Raji (cell line): ENCODE results near the gene LYRM1.

Experiments
- POLR2A ChIP-seq: IDR thresholded peaks from 2 replicates; pipeline ENCODE4 v1.6.1; 2011; ENCODE audit warnings: low read depth, low read length, control low read depth; ENCODE audit not compliant: insufficient read depth

Gene LYRM1

DNA sequence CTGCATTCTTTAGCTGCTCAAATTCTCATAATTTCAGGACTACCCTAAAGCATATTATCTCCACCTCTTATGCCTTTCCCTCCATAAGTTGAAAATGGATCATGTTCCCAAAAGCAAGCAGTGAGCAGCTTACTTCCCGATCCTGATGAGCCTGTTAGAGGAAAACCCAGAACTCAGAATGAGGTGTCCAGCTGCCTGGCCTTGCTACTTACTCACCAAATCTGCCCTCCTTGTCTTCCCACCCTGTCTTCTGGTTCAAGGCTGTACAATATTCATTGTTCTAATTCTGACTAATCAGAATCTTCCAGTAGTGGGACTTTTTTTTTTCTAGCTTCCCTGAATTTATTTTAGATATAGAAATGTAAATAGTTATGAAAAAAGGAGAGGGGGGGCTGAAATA lies 10.8 kb downstream of the LYRM1 start:
- TF ChIP-seq POLR2A, result no peak

DNA sequence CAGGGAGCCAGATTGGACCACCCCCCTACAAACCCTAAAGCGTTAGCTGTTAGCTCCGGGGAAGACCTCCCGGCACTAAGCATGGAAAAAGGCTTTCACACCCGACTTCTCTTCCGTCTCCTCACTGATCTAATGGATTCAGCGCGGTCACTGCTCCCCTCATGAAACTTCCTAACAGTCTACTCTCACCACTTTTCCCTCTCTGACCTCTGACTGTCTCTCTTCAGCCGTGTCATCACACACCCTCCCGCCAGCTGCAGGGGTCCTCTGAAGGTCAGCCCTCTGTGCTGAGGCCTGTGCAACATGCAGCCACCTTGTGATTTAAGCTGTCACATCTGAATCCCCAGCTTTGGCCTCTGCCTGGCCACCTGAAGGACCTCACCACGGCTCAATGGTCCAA lies 15.7 kb downstream of the LYRM1 start:
- no peak for TF ChIP-seq POLR2A

DNA sequence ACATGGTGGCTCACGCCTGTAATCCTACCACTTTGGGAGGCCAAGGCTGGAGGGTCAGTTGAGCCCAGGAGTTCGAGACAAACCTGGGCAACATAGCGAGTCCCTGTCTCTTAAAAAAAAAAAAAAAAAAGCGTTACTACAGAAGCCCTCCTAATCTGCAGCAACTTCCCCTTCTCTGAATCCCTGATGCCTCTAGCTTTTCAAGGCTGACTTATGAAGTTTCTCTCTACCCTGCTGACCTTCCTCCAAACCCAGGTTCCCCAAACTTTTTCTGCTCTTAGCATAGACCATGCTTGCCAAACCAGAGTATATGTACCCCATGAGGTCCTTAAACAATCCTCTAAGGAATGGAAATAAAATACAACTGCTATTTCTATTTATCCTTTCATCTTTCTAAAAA lies 16.4 kb downstream of the LYRM1 start:
- no peak for TF ChIP-seq POLR2A

DNA sequence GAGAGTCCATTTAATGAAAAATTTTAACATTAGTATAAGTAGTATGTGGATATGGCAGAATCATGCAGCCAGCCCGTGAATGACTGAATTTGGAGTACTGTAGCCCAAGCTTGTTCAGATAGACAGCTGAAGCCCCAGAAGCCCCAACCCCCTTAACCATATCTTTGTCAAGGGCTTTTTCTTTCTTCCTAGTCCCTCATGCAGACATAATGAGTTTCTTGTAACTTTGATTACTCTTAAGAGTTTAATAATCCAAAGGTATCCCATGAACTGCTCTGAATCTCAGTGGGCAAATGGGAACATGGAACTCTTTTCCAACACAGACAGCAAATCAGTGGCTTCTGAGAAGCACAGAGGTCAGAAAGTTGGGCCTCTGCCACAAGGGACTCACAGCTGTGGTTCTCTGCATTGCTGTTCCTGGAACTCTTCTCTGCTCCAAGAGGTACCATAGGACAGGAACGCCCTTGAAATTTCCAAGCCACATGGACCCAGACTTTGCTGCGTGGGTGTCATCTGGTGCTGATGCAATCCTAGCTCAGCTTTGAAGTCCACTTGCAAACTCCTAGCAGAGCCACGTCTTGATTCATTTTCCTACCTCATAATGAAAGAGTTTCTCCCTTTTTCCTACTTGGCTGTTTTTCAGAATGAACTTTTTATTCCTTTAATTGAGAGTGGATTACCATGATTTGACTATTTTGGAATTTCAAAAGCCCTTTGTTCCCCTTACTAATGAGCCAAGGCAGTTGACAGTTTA lies 18.1 kb downstream of the LYRM1 start:
- no peak for TF ChIP-seq POLR2A

DNA sequence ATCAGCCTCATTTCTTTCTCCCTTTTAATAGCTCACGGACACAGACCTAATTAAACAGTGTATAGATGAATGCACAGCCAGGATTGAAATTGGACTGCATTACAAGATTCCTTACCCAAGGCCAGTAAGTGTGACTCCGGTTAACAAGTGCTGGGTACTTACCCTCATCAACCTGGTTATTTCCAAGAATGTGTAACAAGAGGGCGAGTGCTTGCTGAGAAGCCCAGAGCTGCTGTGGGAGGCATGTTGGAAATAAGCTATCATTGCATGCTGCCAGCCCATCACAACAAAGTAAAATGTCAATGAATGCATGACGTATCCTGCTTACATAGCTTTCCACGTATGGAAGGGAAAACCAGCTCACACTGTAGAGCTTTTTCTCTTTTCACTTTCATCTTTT lies 19.5 kb downstream of the LYRM1 start:
- TF ChIP-seq POLR2A, result no peak

DNA sequence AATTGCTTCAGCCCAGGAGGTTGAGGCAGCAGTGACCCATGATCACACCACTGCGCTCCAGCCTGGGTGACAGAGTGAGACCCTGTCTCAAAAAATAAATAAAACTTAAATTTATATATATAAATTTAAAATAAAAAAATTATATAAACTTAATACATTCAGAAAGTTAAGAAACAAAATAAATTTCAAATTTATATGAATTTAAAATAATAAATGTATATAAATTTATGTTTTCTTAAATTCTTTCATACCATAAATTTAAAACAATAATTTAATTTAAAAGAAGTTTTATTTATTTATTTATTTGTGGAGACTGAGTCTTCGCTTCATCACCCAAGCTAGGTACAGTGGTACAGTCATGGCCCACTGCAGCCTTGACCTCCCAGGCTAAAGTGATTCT lies 20.2 kb downstream of the LYRM1 start:
- TF ChIP-seq POLR2A, result no peak

DNA sequence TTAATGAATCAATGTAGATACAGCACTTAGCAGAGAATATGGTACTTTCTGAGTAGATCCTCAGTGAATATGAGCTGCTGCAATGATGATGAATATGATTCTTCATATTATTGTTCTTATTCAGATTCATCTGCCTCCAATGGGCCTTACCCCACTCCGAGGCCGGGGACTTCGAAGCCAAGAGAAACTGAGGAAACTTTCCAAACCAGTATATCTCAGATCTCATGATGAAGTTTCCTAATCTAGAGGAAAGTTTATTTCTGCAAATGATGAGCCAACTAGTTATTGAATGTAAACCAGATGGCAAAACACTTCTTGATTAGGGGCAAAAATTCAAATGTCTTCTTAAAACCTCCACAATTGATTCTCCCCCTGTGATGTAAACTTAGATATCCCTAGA lies 23.3 kb downstream of the LYRM1 start:
- TF ChIP-seq POLR2A, result no peak

DNA sequence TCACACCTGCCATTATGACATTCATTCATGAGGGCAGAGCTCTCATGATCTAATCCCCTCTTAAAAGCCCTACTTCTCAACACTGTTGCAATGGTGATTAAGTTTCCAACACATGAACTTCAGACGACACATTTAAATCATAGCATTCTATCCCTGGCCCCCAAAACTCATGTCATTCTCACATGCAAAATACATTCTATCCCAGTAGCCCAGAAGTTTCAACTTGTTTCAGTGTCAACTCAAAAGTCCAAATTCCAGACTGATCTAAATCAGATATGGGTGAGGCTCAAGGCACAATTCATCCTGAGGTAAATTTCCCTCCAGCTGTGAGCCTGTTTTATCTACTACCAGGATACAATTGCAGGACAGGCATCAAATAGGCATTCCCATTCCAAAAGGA lies 25.2 kb downstream of the LYRM1 start:
- TF ChIP-seq POLR2A, result no peak

DNA sequence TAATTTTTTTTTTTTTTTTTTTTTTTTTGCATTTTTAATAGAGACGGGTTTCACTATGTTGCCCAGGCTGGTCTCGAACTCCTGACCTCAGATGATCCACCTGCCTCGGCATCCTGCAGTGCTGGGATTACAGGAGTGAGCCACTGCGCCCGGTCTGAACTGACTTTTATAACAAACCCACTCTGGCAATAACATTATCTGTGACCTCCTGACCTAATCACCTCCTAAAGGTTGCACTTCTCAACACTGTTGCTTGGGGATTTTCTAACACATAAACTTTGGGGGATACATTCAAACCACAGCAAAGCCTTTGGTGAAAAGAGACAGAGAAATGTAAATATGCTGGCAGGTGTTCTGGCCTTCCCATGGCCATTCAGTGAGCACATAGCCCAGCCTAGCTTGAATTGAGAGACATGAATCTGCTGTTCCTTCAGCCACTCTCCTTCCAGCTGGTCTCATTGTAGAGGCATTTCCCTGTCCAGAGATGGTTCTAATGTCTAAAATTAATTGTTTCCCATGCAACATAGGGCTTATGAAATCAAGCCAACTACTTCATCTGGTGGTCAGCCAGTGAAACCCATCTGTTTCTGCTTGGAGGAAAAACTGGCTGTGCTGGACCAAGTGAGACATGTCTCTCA lies 28.3 kb downstream of the LYRM1 start:
- no peak for TF ChIP-seq POLR2A

DNA sequence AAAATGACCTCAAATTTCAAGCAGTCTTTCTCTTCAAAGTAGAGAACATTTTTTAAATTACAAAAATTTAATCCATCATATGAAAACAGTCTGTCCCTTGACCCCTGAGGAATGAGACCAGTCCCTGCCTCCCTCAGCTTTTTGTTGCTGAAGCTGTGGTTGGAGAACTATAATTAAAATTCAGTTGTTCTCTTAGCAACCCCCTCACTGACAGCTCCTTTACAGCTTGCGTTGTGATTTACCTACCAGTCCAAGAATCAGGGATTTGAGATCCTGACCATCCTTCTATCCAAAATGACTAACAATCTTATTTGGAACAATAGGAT lies 29.8 kb downstream of the LYRM1 start:
- TF ChIP-seq POLR2A, result no peak

DNA sequence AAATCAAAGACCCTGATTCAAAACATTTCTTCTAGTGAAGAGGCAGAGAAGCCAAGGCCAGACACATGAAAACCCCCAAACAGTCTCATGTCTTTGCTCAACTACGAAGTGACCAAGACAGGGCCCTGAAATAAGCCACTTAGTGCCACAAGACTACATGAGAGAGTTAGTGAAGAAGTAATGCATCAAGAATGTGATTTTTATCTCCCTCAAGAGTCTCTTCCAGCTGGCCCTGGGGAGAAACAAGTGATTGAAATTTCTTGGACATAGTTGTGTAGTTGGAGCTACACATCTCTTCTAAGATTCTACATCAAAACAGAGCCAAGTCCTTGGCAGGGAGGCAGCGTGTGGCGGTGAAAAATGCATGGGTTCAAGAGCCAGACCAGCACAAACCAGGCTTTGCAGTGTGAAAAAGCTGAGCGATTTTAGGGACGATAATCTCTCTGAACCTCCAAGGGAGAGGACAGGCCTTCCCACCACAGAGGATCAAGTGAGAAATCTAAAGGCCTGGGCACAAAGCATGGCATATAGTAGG lies 30.6 kb downstream of the LYRM1 start:
- TF ChIP-seq POLR2A, result no peak

DNA sequence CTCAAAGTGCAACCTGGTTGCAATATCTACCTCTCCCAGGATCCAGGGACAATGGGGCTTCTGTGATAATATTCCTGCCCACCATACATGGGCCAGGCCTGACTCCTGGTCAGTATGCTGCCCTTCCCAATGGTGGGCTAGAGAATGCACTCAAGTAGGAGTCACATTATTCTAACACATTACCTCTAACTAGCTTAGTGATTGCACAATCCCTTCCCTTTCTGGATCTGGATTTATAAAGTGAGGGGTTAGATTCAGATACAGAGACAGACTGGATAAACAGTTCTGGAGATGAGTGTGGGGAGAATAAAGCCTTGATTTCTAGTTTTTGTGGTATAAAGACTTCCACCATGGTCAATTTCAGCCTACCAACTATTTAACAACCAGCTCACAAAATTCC lies 33.0 kb downstream of the LYRM1 start:
- no peak for TF ChIP-seq POLR2A

DNA sequence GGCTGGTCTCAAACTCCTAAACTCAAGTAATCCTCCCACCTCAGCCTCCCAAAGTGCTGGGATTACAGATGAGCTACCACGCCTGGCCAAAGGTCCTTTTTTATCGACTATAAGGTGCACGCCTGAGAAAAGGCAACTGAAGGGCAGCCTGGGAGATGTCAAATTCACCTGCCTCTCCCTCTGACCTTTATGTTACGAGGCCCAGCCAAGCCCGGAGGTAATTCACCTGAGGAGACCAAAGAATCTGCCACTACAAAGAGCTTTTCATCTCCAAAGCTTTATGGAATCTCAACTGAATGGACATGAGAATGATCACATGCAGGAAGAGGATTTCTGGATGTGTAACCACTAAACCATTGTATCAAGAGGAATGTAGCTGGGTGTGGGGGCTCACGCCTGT lies 37.2 kb downstream of the LYRM1 start:
- TF ChIP-seq POLR2A, result no peak

DNA sequence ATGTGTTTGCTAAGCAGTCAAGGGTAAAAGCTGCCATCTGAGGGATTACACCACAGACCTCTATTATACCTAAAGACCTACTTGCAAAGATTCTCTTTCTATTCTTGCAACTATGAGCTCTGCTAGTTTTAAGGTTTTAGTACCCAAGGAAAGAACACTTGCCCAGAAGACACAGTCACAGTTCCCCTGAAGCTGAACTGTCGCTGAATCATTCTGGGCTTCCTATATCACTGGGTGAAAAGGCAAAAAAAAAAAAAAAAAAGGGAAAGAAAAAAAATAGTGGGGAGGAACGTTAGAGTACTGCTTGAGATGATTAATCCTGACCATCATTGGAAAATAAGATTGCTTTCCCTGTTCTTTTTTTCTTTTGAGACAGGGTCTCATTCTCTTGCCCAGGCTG lies 37.9 kb downstream of the LYRM1 start:
- TF ChIP-seq POLR2A, result no peak

DNA sequence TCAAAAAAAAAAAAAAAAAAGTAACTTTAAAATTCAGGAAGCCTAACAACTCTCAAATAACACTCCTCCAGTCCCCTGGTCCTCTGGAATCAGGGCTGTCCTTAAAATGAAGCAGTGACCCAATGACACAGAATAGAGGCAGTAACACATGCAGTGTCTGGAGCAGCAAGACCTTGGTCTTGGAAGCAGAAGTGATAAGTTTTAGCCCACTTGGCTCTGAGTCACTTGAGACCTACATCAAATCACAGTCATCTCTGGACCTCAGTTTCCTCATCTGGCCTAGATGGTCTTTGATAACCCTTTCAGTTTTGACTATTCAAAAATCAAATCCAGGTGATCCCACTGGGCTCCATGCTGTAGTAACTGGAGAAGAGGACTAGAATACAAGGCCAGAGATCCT lies 39.0 kb downstream of the LYRM1 start:
- TF ChIP-seq POLR2A, result no peak

DNA sequence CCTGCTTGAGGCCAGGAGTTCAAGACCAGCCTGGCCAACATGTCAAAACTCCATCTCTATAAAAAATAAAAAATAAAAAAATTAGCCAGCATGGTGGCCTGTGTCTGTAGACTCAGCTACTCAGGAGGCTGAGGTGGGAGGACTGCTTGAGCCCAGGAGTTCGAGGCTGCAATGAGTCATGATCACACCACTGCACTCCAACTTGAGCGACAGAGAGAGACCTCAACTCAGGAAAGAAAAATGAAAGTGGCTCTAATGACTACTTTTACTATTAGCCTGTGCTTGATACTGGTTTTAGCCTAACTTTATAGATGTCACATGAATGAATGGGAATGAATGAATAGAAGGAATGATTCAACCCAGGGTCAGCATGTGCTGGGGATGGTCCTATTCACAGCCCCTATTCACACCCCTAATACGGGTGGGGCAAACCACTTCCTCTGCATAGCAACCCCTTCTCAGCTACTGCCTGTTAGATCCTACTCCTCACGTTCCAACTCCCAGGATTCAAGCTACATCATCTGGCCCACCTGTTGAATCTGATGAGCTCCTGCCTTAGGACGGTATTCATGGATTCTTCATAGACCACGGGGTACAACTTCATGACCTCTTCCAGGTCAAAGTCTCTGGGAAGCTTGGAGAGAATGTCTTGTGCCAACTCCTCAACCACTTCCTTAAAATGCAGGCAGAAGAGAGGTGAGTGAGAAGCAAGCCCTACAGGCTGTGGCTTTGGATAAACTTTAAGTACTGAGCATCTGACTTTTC lies 40.5 kb downstream of the LYRM1 start:
- no peak for TF ChIP-seq POLR2A

DNA sequence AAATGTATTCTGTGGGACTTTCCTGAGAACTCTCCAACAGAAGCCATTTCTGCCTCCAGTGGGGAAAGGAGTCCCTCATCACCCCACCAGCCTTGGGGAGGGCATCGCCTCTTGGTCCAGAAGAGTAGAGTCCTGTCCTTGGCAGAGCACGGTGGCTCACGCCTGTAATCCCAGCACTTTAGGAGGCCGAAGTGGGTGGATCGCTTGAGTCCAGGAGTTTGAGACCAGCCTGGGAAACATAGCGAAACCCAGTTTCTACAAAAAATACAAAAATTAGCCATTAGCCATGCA lies 41.0 kb downstream of the LYRM1 start:
- no peak for TF ChIP-seq POLR2A

DNA sequence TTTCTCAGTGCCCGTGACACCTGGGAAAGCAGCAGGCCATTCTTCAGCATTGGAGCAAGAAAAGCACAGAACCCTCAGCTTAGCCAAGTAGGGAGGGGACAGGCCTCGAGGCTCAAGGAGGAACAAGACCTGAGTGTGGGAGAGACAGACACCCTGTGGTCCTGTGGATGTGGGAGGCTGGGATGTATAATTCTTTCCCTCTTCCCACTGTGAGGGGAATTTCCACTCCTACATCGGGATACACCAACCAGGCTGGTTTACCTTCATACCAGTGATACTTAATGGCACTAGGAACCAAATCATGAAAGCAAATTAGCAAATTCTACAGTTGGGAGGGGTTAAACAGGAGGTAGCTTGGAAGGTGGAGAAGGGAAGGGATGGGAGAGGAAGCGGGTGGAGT lies 41.7 kb downstream of the LYRM1 start:
- no peak for TF ChIP-seq POLR2A
